GM18498 (cell line): ENCODE results near the gene USP47.

Experiments
- ATAC-seq: cut with Tn5 transposase; IDR thresholded peaks from one replicate; pipeline ENCODE4 v1.9.1; 2021; ENCODE audit warnings: mild to moderate bottlenecking, moderate library complexity; ENCODE audit not compliant: unreplicated experiment

USP47 gene

DNA sequence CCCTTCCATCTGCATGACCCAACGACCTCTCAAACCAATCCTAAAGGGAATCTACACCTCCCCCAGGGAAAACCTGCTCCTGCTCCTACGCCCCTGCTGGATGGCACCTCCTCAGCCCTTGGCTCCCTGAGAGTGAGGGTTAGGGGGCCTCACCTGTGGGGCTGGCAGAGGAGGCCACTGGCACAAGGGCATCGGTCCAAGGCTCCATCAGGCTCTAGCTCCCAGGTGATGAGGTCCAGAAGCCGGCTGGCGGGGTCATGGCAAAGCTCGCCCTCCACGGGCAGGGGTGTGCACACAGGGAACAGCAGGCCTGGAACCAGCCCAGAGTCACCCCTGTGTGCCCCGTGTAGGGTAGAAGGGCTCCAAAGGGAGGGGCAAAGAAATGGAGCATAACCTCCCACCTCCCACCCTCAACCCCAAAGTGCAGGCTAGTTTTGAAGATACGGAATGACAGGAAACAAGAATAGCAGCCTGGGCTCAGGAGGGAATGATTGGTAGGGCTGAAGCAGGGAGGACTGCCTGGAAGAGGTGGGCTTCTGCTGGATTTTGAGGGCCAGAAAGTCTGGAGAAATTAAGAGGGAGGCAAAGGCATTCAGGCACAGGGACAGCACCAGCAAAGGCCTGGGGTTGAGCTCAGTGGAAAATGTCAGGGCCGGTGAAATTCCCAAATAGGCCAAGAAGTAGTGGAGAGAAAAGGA, 124.0 kb downstream of the USP47 start:
- ATAC-seq, result no peak

- no peak for ATAC-seq
Measured at GRCh38 chr11:11966354-11966741, 124.6 kb downstream of the USP47 start.

- ATAC-seq, result peak; percentile 97
Measured at GRCh38 chr11:11966826-11967668, 125.3 kb downstream of the USP47 start.

DNA sequence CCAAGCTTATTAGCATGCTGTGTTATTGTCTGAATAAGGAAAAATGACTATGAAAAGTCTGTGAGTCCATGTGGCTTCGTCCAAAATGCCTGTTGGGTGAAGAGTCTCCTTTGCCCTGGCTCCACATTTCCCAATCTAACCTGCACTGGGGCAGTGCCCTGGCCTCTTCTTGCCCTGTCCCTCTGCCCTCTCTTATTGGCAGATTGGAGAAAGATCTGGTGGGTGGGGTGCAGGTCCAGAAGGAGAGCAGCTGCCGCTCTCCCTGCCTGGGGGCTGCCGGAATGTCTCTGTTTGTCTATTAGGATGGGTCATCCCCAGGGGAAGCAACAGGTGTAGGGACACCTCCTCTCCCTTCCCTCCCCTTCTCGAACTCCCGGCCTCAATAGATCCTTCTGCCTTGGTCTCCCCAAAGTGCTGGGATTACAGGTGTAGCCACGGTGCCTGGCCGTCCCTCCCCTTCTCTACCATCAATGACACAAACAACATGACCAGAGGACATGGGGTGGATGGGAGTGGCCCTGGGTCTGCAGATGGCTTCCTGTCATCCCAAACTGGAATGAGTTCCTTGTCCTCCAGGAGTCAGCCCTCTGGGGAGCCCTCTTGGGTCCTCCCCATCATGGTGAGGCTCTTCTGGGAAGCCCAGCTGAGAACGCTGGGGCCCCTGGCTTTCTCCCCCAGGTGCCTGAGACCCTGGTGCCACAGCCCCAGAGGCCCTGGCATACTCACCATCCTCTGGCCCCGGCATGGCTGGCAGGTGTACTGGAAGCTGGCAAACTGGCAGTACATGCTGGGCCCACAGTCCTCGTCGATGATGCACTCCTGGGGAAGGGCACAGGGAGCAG, 126.1 kb downstream of the USP47 start:
- no peak for ATAC-seq

GRCh38 chr11:11968511-11969280, 126.9 kb downstream of the USP47 start:
- no peak for ATAC-seq

DNA sequence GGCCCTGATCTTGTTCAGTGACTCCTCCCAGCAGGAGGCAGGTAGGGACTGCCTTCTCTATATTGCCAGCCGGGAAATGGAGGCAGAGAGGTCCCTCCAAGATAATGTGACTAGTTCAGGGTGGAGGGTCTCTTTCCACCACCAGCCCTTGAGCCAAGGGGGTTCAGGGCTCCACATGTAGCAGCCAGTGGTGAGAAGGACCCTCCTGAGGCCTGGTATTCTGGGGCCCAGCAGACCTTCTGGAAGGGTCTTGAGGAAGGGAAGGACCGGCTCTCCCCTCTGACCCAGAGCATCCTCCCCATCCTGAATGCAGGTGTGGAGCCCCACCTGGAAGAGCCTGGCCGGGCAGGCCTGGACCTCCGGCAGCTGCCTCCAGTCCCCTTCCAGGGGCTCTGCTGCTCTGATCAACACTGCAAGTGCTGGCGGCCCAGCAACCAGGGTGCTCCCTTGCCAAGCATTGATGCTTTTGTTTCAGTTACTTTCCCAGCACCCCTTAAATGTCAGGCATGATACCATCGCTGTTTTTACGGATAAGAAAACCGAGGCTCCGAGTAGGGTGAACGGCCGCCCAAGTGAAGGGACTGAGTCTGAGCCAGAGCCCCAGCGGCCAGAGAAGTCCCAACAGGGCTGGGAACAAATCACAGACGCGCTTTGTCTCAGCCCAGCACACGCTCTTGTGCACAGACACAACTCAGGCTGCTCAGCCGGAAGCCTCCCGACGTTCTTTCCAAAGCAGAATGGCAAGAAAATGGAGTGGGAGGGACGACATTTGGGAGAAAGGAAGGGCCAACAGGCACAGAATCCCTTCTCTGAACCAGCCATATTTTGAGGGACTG, 127.8 kb downstream of the USP47 start:
- ATAC-seq, result no peak

DNA sequence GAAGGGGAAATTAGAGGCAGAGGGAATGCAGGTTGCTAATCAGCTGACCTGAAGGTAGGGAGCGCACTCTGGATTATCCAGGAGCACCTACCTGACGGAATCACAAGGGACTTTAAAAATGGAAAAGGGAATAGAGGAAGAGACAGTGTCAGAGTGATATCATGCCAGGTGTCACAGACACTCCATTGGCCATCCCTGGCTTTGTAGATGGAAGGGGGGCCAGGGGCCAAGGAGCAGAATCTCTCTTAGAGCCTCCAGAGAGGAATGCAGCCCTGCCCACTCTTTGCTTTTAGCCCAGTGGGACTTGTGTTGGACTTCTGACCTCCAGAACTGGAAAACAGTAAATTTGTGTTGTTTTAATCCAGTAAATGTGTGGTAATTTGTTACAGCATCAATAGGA, 128.8 kb downstream of the USP47 start:
- no peak for ATAC-seq

DNA sequence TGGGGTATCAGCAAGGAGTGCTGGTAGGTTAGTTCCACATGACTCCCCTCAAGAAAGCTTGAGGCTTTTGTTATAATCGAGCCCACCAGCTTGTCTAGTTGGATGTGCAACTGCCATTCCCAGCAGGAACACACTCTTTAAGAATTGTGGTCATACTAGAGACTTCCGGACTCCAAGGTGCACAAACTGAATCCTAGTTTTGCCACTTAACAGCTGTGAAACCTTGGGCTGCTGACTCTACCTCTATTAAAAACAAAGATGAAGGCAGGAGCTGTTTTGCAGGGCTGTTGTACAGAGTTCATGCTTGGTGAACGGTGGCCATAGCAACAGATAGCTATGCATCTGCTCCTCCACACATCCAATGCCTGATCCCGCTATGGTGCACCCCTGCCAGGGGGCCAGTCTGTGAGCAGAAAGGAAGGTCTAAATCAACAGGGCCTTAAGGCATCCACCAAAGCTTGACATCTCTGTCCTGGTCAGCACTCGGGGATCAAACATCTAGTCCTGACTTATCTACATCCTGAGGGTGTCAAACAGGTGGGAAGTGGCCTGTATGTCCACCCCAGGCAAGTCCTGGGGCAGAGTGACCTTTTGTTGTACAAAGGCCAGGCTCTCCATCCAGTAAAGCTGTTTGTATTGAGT, 130.3 kb downstream of the USP47 start:
- ATAC-seq, result no peak

DNA sequence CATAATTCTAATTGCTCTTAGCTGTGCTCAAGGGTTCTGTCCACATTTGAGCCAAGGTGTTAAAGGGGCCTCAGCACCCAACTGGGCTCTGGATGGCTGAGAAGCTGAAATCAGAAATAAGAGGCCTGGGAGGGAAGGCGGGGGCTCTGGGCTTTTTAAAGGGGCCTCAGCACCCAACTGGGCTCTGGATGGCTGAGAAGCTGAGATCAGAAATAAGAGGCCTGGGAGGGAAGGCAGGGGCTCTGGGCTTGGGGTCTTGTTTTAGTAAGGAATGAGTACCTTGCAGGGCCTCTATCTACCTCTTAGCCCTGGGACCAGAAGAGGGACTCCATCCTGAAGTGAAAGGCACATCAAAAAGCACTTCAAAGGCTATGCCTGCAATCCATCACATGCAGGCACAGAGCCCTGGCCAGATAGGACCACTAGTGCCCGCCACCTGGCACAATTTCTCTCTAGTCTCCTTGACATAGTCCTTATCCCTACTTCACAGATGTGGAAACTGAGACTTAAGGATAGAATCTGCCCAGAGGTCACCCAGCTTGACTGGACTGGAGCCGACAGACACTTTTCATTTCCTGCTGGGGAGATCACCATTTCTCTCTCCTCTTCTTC, 131.1 kb downstream of the USP47 start:
- ATAC-seq, result no peak

GRCh38 chr11:11973361-11973800, 131.6 kb downstream of the USP47 start:
- no peak for ATAC-seq

- ATAC-seq, result no peak
Measured at GRCh38 chr11:11973866-11974265, 132.1 kb downstream of the USP47 start.

DNA sequence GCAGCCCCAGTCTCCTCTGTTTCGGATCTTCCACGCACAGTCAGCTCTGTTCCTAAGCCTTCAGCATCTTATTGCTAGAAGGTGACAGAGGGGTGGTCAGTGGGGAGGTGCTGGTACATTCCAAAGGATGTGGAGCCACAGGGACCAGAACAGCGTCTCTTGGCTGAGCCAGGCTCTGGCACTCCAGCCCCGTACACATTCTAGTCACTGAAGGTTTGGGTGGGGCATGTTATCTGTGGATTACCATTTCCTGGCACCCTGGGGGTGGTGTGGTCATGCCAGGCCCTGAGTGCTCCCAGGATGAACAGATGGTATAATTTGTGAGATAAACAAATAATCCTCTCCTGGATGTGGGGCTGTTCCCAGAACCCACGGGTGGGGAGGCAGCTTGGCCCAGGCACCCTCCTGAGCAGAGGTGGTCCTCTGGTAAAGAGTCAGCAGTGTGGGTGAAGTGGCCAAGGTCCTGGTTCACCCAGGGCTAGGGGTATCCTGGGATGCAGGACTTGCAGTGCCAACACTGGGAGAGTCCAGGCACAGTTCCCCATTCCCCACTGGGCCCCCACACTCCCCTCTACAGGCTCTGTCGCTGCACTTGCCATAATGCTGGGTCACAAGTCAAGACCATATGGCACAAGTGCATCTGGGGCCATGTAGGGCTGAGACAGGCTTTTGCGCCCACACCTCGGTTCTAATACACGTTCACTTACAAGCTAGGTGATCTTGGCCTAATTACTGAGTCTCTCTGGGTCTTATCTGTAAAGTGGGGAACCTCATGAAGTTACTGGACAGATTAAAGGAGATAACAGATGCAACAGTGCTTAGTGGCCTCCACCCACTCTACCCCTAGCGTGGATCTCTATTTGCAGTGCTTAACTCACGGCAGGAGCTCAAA, 133.7 kb downstream of the USP47 start:
- no peak for ATAC-seq

DNA sequence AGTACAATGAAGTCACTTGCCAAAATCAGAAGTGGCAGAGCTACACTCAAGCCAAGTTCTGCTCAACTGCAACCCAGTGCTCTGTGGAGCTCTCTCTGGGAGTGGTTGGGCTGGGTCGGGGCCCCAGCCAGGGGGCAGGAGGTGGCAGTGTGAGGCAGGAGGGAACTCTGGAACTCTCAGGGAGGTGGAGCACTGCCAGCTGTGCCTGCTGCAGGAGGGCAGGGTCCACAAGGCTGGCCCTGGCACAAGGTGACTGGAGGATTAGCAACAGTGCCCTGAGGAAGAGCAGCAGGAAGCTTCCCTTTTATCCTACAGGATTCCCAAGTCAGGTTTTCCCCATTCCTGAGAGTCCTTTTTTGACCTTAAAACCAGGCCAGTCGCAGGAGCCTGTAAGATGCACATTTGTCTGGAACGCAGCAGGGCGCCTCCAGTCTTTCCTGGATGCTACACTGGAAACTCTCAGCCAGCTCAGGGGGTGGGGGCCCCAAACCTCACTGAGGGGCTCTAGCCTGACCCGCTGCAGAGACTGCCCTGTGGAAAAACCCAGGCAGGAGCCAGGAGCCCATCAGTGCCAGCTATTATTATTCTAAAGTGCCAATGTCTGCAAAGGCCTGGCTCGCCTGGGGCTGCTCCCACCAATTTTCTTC, 134.8 kb downstream of the USP47 start:
- no peak for ATAC-seq

DNA sequence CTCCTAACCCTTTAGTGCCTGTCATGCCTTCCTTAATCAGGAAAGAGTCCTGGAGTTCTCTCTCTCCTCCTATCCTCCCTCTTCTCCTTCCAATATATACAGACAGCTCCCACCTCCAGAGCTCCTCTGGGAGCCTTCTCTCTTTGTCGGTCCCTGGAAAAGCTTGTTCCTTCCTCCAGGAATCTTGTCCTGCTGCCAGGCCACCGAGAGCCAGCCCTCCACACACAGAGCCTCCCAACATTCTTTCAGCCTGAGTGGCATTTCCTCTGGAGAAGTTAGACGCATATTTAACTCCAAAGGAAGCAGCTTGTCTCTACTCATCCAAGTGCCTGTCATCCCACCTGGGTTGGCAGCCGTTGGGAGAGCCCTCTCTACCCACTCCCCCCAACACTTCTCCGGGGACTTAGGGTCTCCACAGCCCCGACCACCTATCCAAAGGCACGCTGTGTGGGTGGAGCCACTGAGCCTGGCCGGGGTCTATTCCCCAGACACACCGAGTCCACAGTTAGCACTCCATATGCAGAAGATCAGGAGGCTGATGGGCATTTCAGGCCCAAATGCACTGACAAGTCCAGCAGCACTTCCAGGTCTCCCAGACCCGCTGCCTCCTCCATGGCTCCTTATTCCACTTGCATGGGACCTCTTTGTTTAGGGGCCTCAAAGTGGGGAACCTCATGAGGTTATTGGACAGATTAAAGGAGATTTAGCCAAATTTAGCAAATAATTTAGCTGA, 135.6 kb downstream of the USP47 start:
- ATAC-seq, result no peak

DNA sequence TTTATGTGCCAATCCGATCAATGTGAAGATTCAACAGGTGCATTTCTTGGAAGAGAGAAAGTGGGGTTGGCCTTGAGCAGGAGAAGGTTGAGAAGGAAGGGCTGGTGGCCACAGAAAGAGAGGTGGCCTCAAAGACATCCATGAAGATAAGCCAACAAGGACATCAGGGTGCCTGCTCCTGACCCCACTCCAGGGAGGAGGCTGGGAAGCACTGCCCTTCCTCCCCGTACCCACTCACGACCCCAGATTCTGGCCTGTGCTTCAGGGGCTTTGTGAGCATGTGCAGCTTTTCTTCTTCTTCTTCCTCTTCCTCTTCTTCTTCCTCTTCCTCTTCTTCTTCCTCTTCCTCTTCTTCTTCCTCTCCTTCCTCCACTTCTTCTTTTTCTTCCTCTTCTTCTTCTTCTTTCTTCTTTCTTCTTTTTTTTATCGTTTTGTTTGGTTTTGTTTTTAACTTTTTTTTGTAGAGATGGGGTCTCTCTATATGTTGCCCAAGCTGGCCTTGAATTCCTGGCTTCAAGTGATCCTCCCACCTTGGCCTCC, 136.4 kb downstream of the USP47 start:
- ATAC-seq, result no peak

DNA sequence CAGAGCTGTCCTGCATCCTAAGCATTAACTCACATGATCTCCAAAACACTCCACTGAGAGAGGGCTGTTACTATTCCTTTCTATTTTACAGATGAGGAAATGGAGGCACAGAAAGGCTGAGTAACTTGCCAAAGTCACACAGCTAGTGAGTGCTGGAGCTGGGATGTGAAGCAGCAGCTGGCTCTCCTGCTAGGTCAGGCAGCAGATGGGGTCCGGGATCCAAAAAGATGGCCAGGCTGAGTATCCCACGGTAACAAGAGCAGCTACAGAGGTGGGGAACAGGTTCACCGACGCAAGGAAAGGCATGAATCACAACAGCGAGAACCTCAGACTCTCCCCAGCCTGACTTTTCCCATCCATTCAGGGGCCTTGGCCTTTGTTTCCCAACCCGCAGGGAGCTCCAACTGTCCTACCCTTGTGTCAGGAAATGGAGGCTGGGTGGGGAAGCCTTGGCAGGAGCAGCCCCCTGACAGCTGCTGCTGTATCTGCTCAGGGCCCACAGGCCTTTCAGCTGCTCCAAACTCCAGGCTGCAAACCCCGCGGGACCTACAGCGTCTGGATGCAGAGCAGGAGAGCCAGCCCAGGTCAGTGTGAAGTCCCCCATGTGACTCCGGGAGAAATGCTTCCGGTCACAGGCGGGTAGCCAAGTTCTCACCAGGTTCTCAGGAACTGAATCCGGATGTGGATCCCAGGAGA, 137.2 kb downstream of the USP47 start:
- no peak for ATAC-seq
